K562 (cell line): ENCODE data around the gene BCAR1. TPM values are rescaled to one million over a fixed set of nuclear protein-coding genes. Genes with fewer than 3 reads are reported as not detected.

Source experiments
- ATAC-seq: fragments of 200-7000 bp; cut with Tn5 transposase; 3 replicates; pipeline ENCODE4 v1.9.1; 2020; ENCODE audit warnings: moderate library complexity
- BruUV-seq: library from RNA; stranded (reverse); fragments of 400-500 nt; replicated peaks from 2 replicates; lab custom pipeline; 2021; lab: Mats Ljungman, UMichigan
- CTCF ChIA-PET: fragments of 300-600 bp; formaldehyde crosslinking; extraction: SDS; loops from one replicate; lab custom pipeline; 2021; ENCODE audit warnings: low intra/inter-chr PET ratio; lab: Yijun Ruan, JAX
- POLR2A ChIA-PET: fragments of 300-600, 350-650 bp; sonication (Branson Sonifier 250); formaldehyde crosslinking; extraction: SDS; loops from one replicate; lab custom pipeline; 2021; ENCODE audit warnings: antibody characterized with exemption, inconsistent platforms; lab: Yijun Ruan, JAX
- DNase-seq, 4 experiments: peaks; one replicate each; pipeline versions ENCODE4 v3.0.0 to v3.0.0-alpha.2; 2011 to 2018; ENCODE audit warnings: low spot score in 3 of 4, mixed read lengths in 3 of 4; ENCODE audit errors: extremely low read depth in 1 of 4
- FAIRE-seq: peaks from 2 replicates; lab custom pipeline; 2011; peaks lifted over from hg19 to GRCh38; lab: Jason Lieb, UNC
- H2AFZ ChIP-seq: 2 replicates; pipeline ENCODE4 v1.6.0; 2011; ENCODE audit warnings: low read depth, low read length, control low read depth, inconsistent platforms
- H3K27ac ChIP-seq: fragments of 200-600 bp; 3 replicates; pipeline ENCODE4 v1.8.0; 2011; ENCODE audit warnings: low read depth, mild to moderate bottlenecking, control low read depth, inconsistent platforms, low read length, moderate library complexity, mixed read lengths; ENCODE audit errors: extremely low read depth
- H3K27me3 ChIP-seq, 2 experiments: fragments of 300-600 bp in 1 of 2; 2 replicates in 1 of 2; 3 replicates in 1 of 2; pipeline versions ENCODE4 v1.6.0 to v1.8.0; 2011; ENCODE audit warnings: inconsistent platforms in 2 of 2, low read length in 2 of 2, mild to moderate bottlenecking in 1 of 2, mixed read lengths in 1 of 2, moderate library complexity in 1 of 2; ENCODE audit not compliant: control insufficient read depth in 2 of 2, insufficient read depth in 2 of 2
- H3K36me3 ChIP-seq: fragments of 300-600 bp; 3 replicates; pipeline ENCODE4 v1.8.0; 2011; ENCODE audit warnings: mild to moderate bottlenecking, low read length, inconsistent platforms; ENCODE audit not compliant: control insufficient read depth, insufficient read depth
- H3K4me1 ChIP-seq, 2 experiments: fragments of 200-600 bp in 1 of 2; replicated peaks in 1 of 2; 2 replicates in 1 of 2; 3 replicates in 1 of 2; pipeline versions ENCODE4 v1.5.1 to v1.8.0; 2011; ENCODE audit warnings: inconsistent platforms in 2 of 2, low read length in 2 of 2, mild to moderate bottlenecking in 1 of 2, mixed read lengths in 1 of 2, moderate library complexity in 1 of 2; ENCODE audit not compliant: control insufficient read depth in 2 of 2, insufficient read depth in 2 of 2
- H3K4me2 ChIP-seq: 2 replicates; pipeline ENCODE4 v1.6.1; 2011; ENCODE audit warnings: low read length, control low read depth, inconsistent platforms, mixed read lengths; ENCODE audit not compliant: insufficient read depth
- H3K4me3 ChIP-seq: fragments of 200-600 bp; sonication (generic), shearing (Covaris generic); 2 replicates; pipeline ENCODE4 v1.5.1; 2016; ENCODE audit warnings: control low read depth, inconsistent platforms
- H3K79me2 ChIP-seq: fragments of 200-600 bp; 3 replicates; pipeline ENCODE4 v1.8.0; 2011; ENCODE audit warnings: low read length, inconsistent platforms; ENCODE audit not compliant: control insufficient read depth, insufficient read depth
- H3K9ac ChIP-seq, 2 experiments: 2 replicates each; pipeline versions ENCODE4 v1.6.0 to v1.6.1; 2011; ENCODE audit warnings: low read depth in 2 of 2, low read length in 2 of 2, control low read depth in 1 of 2, inconsistent platforms in 1 of 2, mild to moderate bottlenecking in 1 of 2, mixed read lengths in 1 of 2; ENCODE audit not compliant: insufficient read depth in 1 of 2
- H3K9me1 ChIP-seq: one replicate; pipeline ENCODE4 v1.6.0; 2011; ENCODE audit warnings: inconsistent platforms, mild to moderate bottlenecking, low read length, moderate library complexity; ENCODE audit not compliant: control insufficient read depth, insufficient read depth
- H3K9me3 ChIP-seq: replicated peaks from 2 replicates; pipeline ENCODE4 v1.5.1; 2011; ENCODE audit warnings: low read depth, low read length, inconsistent platforms; ENCODE audit not compliant: control insufficient read depth, insufficient read depth
- H4K20me1 ChIP-seq: replicated peaks from 2 replicates; pipeline ENCODE4 v1.6.1; 2011; ENCODE audit warnings: low read length, inconsistent platforms, mixed read lengths; ENCODE audit not compliant: control insufficient read depth, insufficient read depth
- BMI1 ChIP-seq: fragments of 150-350 bp; IDR thresholded peaks from 2 replicates; pipeline ENCODE4 v1.6.1; 2014; ENCODE audit warnings: low read length
- CBFA2T3 ChIP-seq: fragments of 450-650 bp; IDR thresholded peaks from 2 replicates; pipeline ENCODE4 v1.6.1; 2017
- E4F1 ChIP-seq: fragments of 250-450 bp; sonication (Bioruptor Pico); IDR thresholded peaks from 2 replicates; pipeline ENCODE4 v1.5.0; 2021; ENCODE audit warnings: mild to moderate bottlenecking, borderline replicate concordance
- ELF4 ChIP-seq: fragments of 450-650 bp; formaldehyde crosslinking; IDR thresholded peaks from 2 replicates; pipeline ENCODE4 v1.4.0; 2022; ENCODE audit warnings: missing genetic modification characterization
- ETS2 ChIP-seq: IDR thresholded peaks from 2 replicates; pipeline ENCODE4 v1.6.1; 2016; ENCODE audit warnings: borderline replicate concordance, missing genetic modification characterization, mild to moderate bottlenecking, moderate library complexity, missing compliant biosample characterization; ENCODE audit not compliant: poor library complexity, severe bottlenecking
- FOXO4 ChIP-seq: fragments of 450-650 bp; formaldehyde crosslinking; IDR thresholded peaks from 2 replicates; pipeline ENCODE4 v1.4.0; 2020; ENCODE audit warnings: mild to moderate bottlenecking, moderate library complexity
- GTF2A2 ChIP-seq: IDR thresholded peaks from 2 replicates; pipeline ENCODE4 v1.6.1; 2016; ENCODE audit warnings: mild to moderate bottlenecking, missing genetic modification characterization, missing compliant biosample characterization
- HDAC2 ChIP-seq: fragments of 450-650 bp; IDR thresholded peaks from 2 replicates; pipeline ENCODE4 v1.6.1; 2016; ENCODE audit warnings: mild to moderate bottlenecking
- KAT7 ChIP-seq: sonication (generic); formaldehyde crosslinking; IDR thresholded peaks from 2 replicates; pipeline ENCODE4 v1.8.0; 2022; ENCODE audit warnings: missing genetic modification reagents, mild to moderate bottlenecking, borderline replicate concordance
- MEF2A ChIP-seq: IDR thresholded peaks from 2 replicates; pipeline ENCODE4 v1.6.1; 2011; ENCODE audit warnings: low read depth, mild to moderate bottlenecking, low read length, moderate library complexity; ENCODE audit not compliant: control insufficient read depth
- MYBL2 ChIP-seq, 2 experiments: fragments of 450-650 bp in 1 of 2; sonication (generic) in 1 of 2; formaldehyde crosslinking in 1 of 2; IDR thresholded peaks; 2 replicates each; pipeline versions ENCODE4 v1.6.1 to v1.8.1; 2017 to 2022; ENCODE audit warnings: borderline replicate concordance in 1 of 2, inconsistent platforms in 1 of 2, low read depth in 1 of 2, mild to moderate bottlenecking in 1 of 2, missing genetic modification reagents in 1 of 2, moderate library complexity in 1 of 2
- NR1H2 ChIP-seq: sonication (generic); formaldehyde crosslinking; IDR thresholded peaks from 2 replicates; pipeline ENCODE4 v1.4.0; 2020; ENCODE audit warnings: mild to moderate bottlenecking, missing genetic modification reagents
- SMAD4 ChIP-seq: fragments of 250-450 bp; sonication (Bioruptor Pico); conservative IDR thresholded peaks from 2 replicates; pipeline ENCODE4 v1.8.0; 2021; ENCODE audit warnings: inconsistent platforms, mild to moderate bottlenecking, moderate library complexity
- TEAD1 ChIP-seq, 2 experiments: fragments of 450-650 bp in 1 of 2; sonication (generic) in 1 of 2; formaldehyde crosslinking; IDR thresholded peaks; 2 replicates each; pipeline versions ENCODE4 v1.4.0 to v1.8.0; 2020 to 2022; ENCODE audit warnings: mild to moderate bottlenecking in 2 of 2, missing genetic modification reagents in 1 of 2
- ZNF695 ChIP-seq: fragments of 450-650 bp; formaldehyde crosslinking; IDR thresholded peaks from 2 replicates; pipeline ENCODE4 v1.4.0; 2020; ENCODE audit warnings: mild to moderate bottlenecking, moderate library complexity
- WGBS: fragments of 100-300 bp; shearing (Covaris generic); methylation state at CpG from one replicate; pipeline ENCODE4 v1.1.6; 2016; ENCODE audit warnings: low coverage, mixed read lengths; ENCODE audit not compliant: insufficient coverage; ENCODE audit errors: missing lambda C conversion rate; 5-methylcytosine and 5-hydroxymethylcytosine counted together
- in situ Hi-C: fragments of 300-500 bp; cut with MboI; formaldehyde crosslinking; loops from 4 replicates; pipeline ENCODE4 v1.15.0; 2018; ENCODE audit warnings: inconsistent platforms, mixed read lengths
- intact Hi-C: fragments of 100-400 bp; cut with micrococcal nuclease; formaldehyde crosslinking; loops from 2 replicates; pipeline ENCODE4 v1.14.2; 2022
- polyA plus RNA-seq, 8 experiments: library from polyadenylated mRNA; depleted of rRNA in 4 of 8; stranded (reverse) in 5 of 8; unstranded in 3 of 8; fragments of >200 nt; fragmentation: Nextera tagmentation in 2 of 8; fragmentation: Illumina TruSeq in 1 of 8; extraction: Ambion mirVana in 2 of 8; extraction: Trizol in 1 of 8; gene quantifications; 2 replicates each; pipeline versions ENCODE4 v1.2.1 to v1.2.3, GENCODE V29; 2011 to 2014; ENCODE audit warnings: inconsistent platforms in 1 of 8, missing spikeins in 1 of 8
- total RNA-seq, 7 experiments: library from RNA; depleted of rRNA in 6 of 7; stranded (reverse); fragments of >200 nt in 6 of 7; fragmentation: Illumina TruSeq in 2 of 7; extraction: Trizol in 2 of 7; gene quantifications; 2 replicates each; pipeline versions ENCODE4 v1.2.1 to v1.2.3, GENCODE V29; 2011 to 2021; ENCODE audit warnings: low replicate concordance in 1 of 7
- TF ChIP-seq, protein P1 (sequence below): fragments of 250-450 bp; sonication (Bioruptor Pico); IDR thresholded peaks from 2 replicates; pipeline ENCODE4 v1.5.1; 2021; ENCODE audit warnings: mild to moderate bottlenecking

The BCAR1 gene
- total and polyA plus RNA-seq, 9 of the 15 experiments (the other 6 are each of a cell fraction or from before 2014, with no cell fraction given): 0.10 to 26.3 (median 3.6) TPM

- TF ChIP-seq ELF4 (CRISPR knock-in tag): no peak
- no peak for TF ChIP-seq GTF2A2
- no peak for TF ChIP-seq BMI1
- no peak for TF ChIP-seq SMAD4
- TF ChIP-seq NR1H2 (CRISPR knock-in tag): no peak
- TF ChIP-seq, protein P1, sequence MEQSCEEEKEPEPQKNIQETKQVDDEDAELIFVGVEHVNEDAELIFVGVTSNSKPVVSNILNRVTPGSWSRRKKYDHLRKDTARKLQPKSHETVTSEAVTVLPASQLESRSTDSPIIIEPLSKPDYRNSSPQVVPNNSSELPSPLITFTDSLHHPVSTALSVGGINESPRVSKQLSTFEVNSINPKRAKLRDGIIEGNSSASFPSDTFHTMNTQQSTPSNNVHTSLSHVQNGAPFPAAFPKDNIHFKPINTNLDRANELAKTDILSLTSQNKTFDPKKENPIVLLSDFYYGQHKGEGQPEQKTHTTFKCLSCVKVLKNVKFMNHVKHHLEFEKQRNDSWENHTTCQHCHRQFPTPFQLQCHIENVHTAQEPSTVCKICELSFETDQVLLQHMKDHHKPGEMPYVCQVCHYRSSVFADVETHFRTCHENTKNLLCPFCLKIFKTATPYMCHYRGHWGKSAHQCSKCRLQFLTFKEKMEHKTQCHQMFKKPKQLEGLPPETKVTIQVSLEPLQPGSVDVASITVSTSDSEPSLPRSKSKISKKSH (CRISPR knock-in tag): no peak
- TF ChIP-seq ZNF695 (CRISPR knock-in tag): no peak
- no peak for TF ChIP-seq HDAC2
- no peak for TF ChIP-seq KAT7
- TF ChIP-seq ETS2 (tag): no peak
- no peak for TF ChIP-seq TEAD1 (CRISPR knock-in tag; IDR thresholded peaks at IDR 0.05)
- TF ChIP-seq CBFA2T3: no peak
- no peak for TF ChIP-seq FOXO4 (CRISPR knock-in tag)
- no peak for TF ChIP-seq MYBL2 (IDR thresholded peaks at IDR 0.05; ENCODE audit: low read depth)
- TF ChIP-seq MYBL2 (CRISPR knock-in tag; IDR thresholded peaks at IDR 0.05; ENCODE audit: borderline replicate concordance): no peak
- no peak for TF ChIP-seq MEF2A
- no peak for TF ChIP-seq E4F1 (CRISPR knock-in tag)
- intact Hi-C loops (no loop called here), in situ Hi-C loops (no loop called here)
- peaks cover 57 to 68% of the 10 kb centered on the region in 2 experiments for H3K27me3 ChIP-seq
- H3K27ac ChIP-seq: no peak overlapping the region
- ChIA-PET CTCF (no interaction called here), POLR2A (no interaction called here)
- DNase-seq (no peak), FAIRE-seq (no peak), ATAC-seq (no peak)
- H3K9me3 ChIP-seq: no peaks in the 10 kb centered on the region
- H3K4me2 ChIP-seq: no peak overlapping the region
- no peak overlapping the region for H3K9ac ChIP-seq
- no peak overlapping the region for H2AFZ ChIP-seq
- no peaks in the 10 kb centered on the region for H3K36me3 ChIP-seq
- no TSS peak for BruUV-seq
- no peak overlapping the region for H3K4me3 ChIP-seq
- peaks cover 0 to 8% of the 10 kb centered on the region in 2 experiments; a peak in 3 of 5 replicates for H3K4me1 ChIP-seq
- H4K20me1 ChIP-seq: no peaks in the 10 kb centered on the region
- H3K79me2 ChIP-seq: no peaks in the 10 kb centered on the region
- WGBS: 21% methylated on average over 10 of the region's 10 CpGs
- H3K9me1 ChIP-seq: no peaks in the 10 kb centered on the region
These were observed 57.5 kb downstream of the BCAR1 start for GRCh38 chr16:75193730-75194444.
